K562 (cell line): ENCODE measurements around the gene RUSC1. TPM values are rescaled to one million over a fixed set of nuclear protein-coding genes. Genes with fewer than 3 reads are reported as not detected.

Experiments used
- ARID3B ChIP-seq: fragments of 250-450 bp; sonication (Bioruptor Pico); IDR thresholded peaks from 2 replicates; pipeline ENCODE4 v1.4.0; 2020; ENCODE audit warnings: borderline replicate concordance
- ATF4 ChIP-seq: fragments of 450-650 bp; formaldehyde crosslinking; IDR thresholded peaks from 2 replicates; pipeline ENCODE4 v1.4.0; 2022; ENCODE audit warnings: mild to moderate bottlenecking, moderate library complexity
- BMI1 ChIP-seq: fragments of 150-350 bp; IDR thresholded peaks from 2 replicates; pipeline ENCODE4 v1.6.1; 2014; ENCODE audit warnings: low read length
- BRD4 ChIP-seq: fragments of 200-600 bp; sonication (generic); IDR thresholded peaks from 2 replicates; pipeline ENCODE4 v1.6.1; 2017; ENCODE audit warnings: inconsistent platforms
- CBX5 ChIP-seq: IDR thresholded peaks from 2 replicates; pipeline ENCODE4 v1.6.1; 2014; ENCODE audit warnings: low read depth, borderline replicate concordance
- ELF1 ChIP-seq: fragments of 200-800 bp; sonication (Bioruptor generic); IDR thresholded peaks from 2 replicates; pipeline ENCODE4 v1.6.1; 2016; ENCODE audit warnings: missing genetic modification characterization, missing compliant biosample characterization
- ETV6 ChIP-seq, 3 experiments: fragments of 150-350 bp in 1 of 3; sonication (generic) in 1 of 3; formaldehyde crosslinking in 1 of 3; IDR thresholded peaks; 2 replicates each; pipeline versions ENCODE4 v1.6.1 to v1.8.0; 2014 to 2022; ENCODE audit warnings: borderline replicate concordance in 2 of 3, low read depth in 2 of 3, antibody characterized with exemption in 1 of 3, low read length in 1 of 3, mild to moderate bottlenecking in 1 of 3, missing genetic modification reagents in 1 of 3
- FOXP4 ChIP-seq: sonication (generic); formaldehyde crosslinking; IDR thresholded peaks from 2 replicates; pipeline ENCODE4 v1.8.0; 2022; ENCODE audit warnings: mild to moderate bottlenecking, missing genetic modification reagents, borderline replicate concordance
- HNRNPK ChIP-seq: fragments of 200-400 bp; formaldehyde crosslinking; IDR thresholded peaks from one replicate; pipeline ENCODE4 v1.6.1; 2018; ENCODE audit warnings: mild to moderate bottlenecking, low read depth, low read length; ENCODE audit not compliant: poor library complexity, severe bottlenecking
- NR4A1 ChIP-seq, 2 experiments: fragments of 250-450 bp in 1 of 2; fragments of 450-650 bp in 1 of 2; sonication (Bioruptor Pico) in 1 of 2; IDR thresholded peaks; 2 replicates each; pipeline versions ENCODE4 v1.4.0 to v1.6.1; 2016 to 2020; ENCODE audit warnings: mild to moderate bottlenecking in 2 of 2, missing compliant biosample characterization in 1 of 2, missing genetic modification characterization in 1 of 2, moderate library complexity in 1 of 2
- PHF20 ChIP-seq: fragments of 450-650 bp; IDR thresholded peaks from 2 replicates; pipeline ENCODE4 v1.6.1; 2018; ENCODE audit not compliant: partially characterized antibody
- PHF21A ChIP-seq: fragments of 450-650 bp; IDR thresholded peaks from 2 replicates; pipeline ENCODE4 v1.6.1; 2017; ENCODE audit warnings: low read depth, borderline replicate concordance
- SAP30 ChIP-seq: fragments of 200-600 bp; sonication (generic); IDR thresholded peaks from 2 replicates; pipeline ENCODE4 v1.6.1; 2012; ENCODE audit warnings: borderline replicate concordance, low read depth, mild to moderate bottlenecking, moderate library complexity, low read length, control low read depth, inconsistent platforms; ENCODE audit not compliant: insufficient read depth, poor library complexity, severe bottlenecking
- SMARCE1 ChIP-seq: fragments of 450-650 bp; IDR thresholded peaks from 2 replicates; pipeline ENCODE4 v1.7.1; 2016; ENCODE audit warnings: mild to moderate bottlenecking
- SRSF9 ChIP-seq: fragments of 200-400 bp; formaldehyde crosslinking; IDR thresholded peaks from 2 replicates; pipeline ENCODE4 v1.6.1; 2017; ENCODE audit warnings: low read depth, low read length, borderline replicate concordance
- THAP12 ChIP-seq: fragments of 250-450 bp; sonication (Bioruptor Pico); IDR thresholded peaks from 2 replicates; pipeline ENCODE4 v1.9.0; 2021; ENCODE audit warnings: mild to moderate bottlenecking, inconsistent platforms
- ZNF197 ChIP-seq: fragments of 200-800 bp; sonication (Bioruptor generic); IDR thresholded peaks from 2 replicates; pipeline ENCODE4 v1.6.1; 2016; ENCODE audit warnings: low read depth, missing genetic modification characterization, missing compliant biosample characterization
- ZNF551 ChIP-seq: fragments of 250-450 bp; sonication (Bioruptor Pico); IDR thresholded peaks from 2 replicates; pipeline ENCODE4 v1.5.0; 2021; ENCODE audit warnings: mild to moderate bottlenecking, moderate library complexity
- ZNF79 ChIP-seq: fragments of 250-450 bp; sonication (Bioruptor Pico); IDR thresholded peaks from 2 replicates; pipeline ENCODE4 v1.4.0; 2020; ENCODE audit warnings: low read depth, mild to moderate bottlenecking, moderate library complexity
- polyA plus RNA-seq, 8 experiments: library from polyadenylated mRNA; depleted of rRNA in 4 of 8; stranded (reverse) in 5 of 8; unstranded in 3 of 8; fragments of >200 nt; fragmentation: Nextera tagmentation in 2 of 8; fragmentation: Illumina TruSeq in 1 of 8; extraction: Ambion mirVana in 2 of 8; extraction: Trizol in 1 of 8; gene quantifications; 2 replicates each; pipeline versions ENCODE4 v1.2.1 to v1.2.3, GENCODE V29; 2011 to 2014; ENCODE audit warnings: inconsistent platforms in 1 of 8, missing spikeins in 1 of 8
- total RNA-seq, 7 experiments: library from RNA; depleted of rRNA in 6 of 7; stranded (reverse); fragments of >200 nt in 6 of 7; fragmentation: Illumina TruSeq in 2 of 7; extraction: Trizol in 2 of 7; gene quantifications; 2 replicates each; pipeline versions ENCODE4 v1.2.1 to v1.2.3, GENCODE V29; 2011 to 2021; ENCODE audit warnings: low replicate concordance in 1 of 7

RUSC1 gene
- total and polyA plus RNA-seq, 9 of the 15 experiments (the other 6 are each of a cell fraction or from before 2014, with no cell fraction given) = 5.7 to 68.3 (median 33.6) TPM

- TF ChIP-seq SAP30 = no peak
- no peak for TF ChIP-seq THAP12 (CRISPR knock-in tag)
- no peak for TF ChIP-seq ELF1 (tag)
- no peak for TF ChIP-seq ZNF551
- no peak for TF ChIP-seq HNRNPK
- TF ChIP-seq SMARCE1 = no peak; the same call in 1 of the 2 replicates
- no peak for TF ChIP-seq PHF21A
- peak; percentile 91 for TF ChIP-seq ZNF79
- TF ChIP-seq SRSF9 = no peak
- no peak for TF ChIP-seq FOXP4
- TF ChIP-seq BRD4 = no peak
- no peak for TF ChIP-seq CBX5
- TF ChIP-seq ETV6 (IDR thresholded peaks at IDR 0.05; ENCODE audit: borderline replicate concordance in 1 of 2, low read depth in 2 of 2, low read length in 1 of 2) = no peak
- no peak for TF ChIP-seq ETV6 (CRISPR knock-in tag; IDR thresholded peaks at IDR 0.05; ENCODE audit: borderline replicate concordance)
- TF ChIP-seq ATF4 = peak; percentile 90
- TF ChIP-seq PHF20 = no peak
- no peak for TF ChIP-seq BMI1
- peak; percentile 98 for TF ChIP-seq NR4A1 (CRISPR knock-in tag; IDR thresholded peaks at IDR 0.05)
- TF ChIP-seq NR4A1 (tag; IDR thresholded peaks at IDR 0.05) = peak; percentile 99
- TF ChIP-seq ARID3B = peak; percentile 73; the same call in 1 of the 2 replicates
- TF ChIP-seq ZNF197 (CRISPR knock-in tag) = peak; percentile 94
Measured at GRCh38 chr1:155307247-155307740, 13.4 kb upstream of the RUSC1 start (continued).
